HUES6 (cell line): ENCODE results near the gene SPSB1.

ENCODE experiments used
- H3K27ac ChIP-seq: 2 replicates; pipeline ENCODE4 v1.7.0; 2013; ENCODE audit warnings: low read depth, mild to moderate bottlenecking, low read length, inconsistent platforms
- H3K27me3 ChIP-seq: 2 replicates; pipeline ENCODE4 v1.6.1; 2013; ENCODE audit warnings: low read length; ENCODE audit not compliant: control insufficient read depth, insufficient read depth
- H3K36me3 ChIP-seq: 2 replicates; pipeline ENCODE4 v1.6.1; 2013; ENCODE audit warnings: low read length; ENCODE audit not compliant: control insufficient read depth, insufficient read depth
- H3K4me1 ChIP-seq: 2 replicates; pipeline ENCODE4 v1.6.1; 2013; ENCODE audit warnings: low read length; ENCODE audit not compliant: control insufficient read depth, insufficient read depth
- H3K4me3 ChIP-seq: 2 replicates; pipeline ENCODE4 v1.5.1; 2013; ENCODE audit warnings: low read depth, low read length
- H3K9ac ChIP-seq: one replicate; pipeline ENCODE4 v1.6.1; 2013; ENCODE audit warnings: mild to moderate bottlenecking, low read length
- H3K9me3 ChIP-seq: 2 replicates; pipeline ENCODE4 v1.6.1; 2013; ENCODE audit warnings: low read depth, low read length; ENCODE audit not compliant: control insufficient read depth, insufficient read depth

SPSB1 gene

GRCh38 chr1:9281908-9282695, 10.6 kb upstream of the SPSB1 start:
- no peaks in the 10 kb centered on the region for H3K27me3 ChIP-seq

GRCh38 chr1:9282696-9282955, 10.1 kb upstream of the SPSB1 start:
- H3K4me1 ChIP-seq = peaks cover 21% of the 10 kb centered on the region
- H3K9me3 ChIP-seq = peaks cover 2% of the 10 kb centered on the region
- H3K36me3 ChIP-seq = no peaks in the 10 kb centered on the region
- H3K27ac ChIP-seq = no peak overlapping the region
- no peaks in the 10 kb centered on the region for H3K27me3 ChIP-seq
- H3K4me3 ChIP-seq = no peak overlapping the region
- no peak overlapping the region for H3K9ac ChIP-seq

More at GRCh38 chr1:9281908-9282695, 10.6 kb upstream of the SPSB1 start:
- Histone ChIP-seq H3K27ac (no peak overlapping the region), H3K36me3 (no peaks in the 10 kb centered on the region), H3K4me1 (peaks cover 21% of the 10 kb centered on the region), H3K9me3 (peaks cover 2% of the 10 kb centered on the region; the same call in 1 of the 2 replicates), H3K4me3 (no peak overlapping the region), H3K9ac (no peak overlapping the region)

GRCh38 chr1:9284061-9284460, 8.6 kb upstream of the SPSB1 start:
- Histone ChIP-seq H3K36me3 (no peaks in the 10 kb centered on the region), H3K27ac (no peak overlapping the region), H3K4me1 (peaks cover 15% of the 10 kb centered on the region), H3K4me3 (no peak overlapping the region), H3K9ac (no peak overlapping the region), H3K9me3 (peaks cover 11% of the 10 kb centered on the region), H3K27me3 (no peaks in the 10 kb centered on the region)

GRCh38 chr1:9286556-9286955, 6.1 kb upstream of the SPSB1 start:
- Histone ChIP-seq H3K36me3 (no peaks in the 10 kb centered on the region), H3K9me3 (peaks cover 11% of the 10 kb centered on the region), H3K27ac (no peak overlapping the region), H3K4me1 (peaks cover 4% of the 10 kb centered on the region; the same call in 1 of the 2 replicates), H3K4me3 (no peak overlapping the region), H3K9ac (no peak overlapping the region), H3K27me3 (peaks cover 2% of the 10 kb centered on the region)

GRCh38 chr1:9289090-9289534, 3.6 kb upstream of the SPSB1 start:
- H3K4me1 ChIP-seq = peaks cover 13% of the 10 kb centered on the region
- no peak overlapping the region for H3K4me3 ChIP-seq
- H3K36me3 ChIP-seq = no peaks in the 10 kb centered on the region
- H3K9me3 ChIP-seq = peaks cover 11% of the 10 kb centered on the region
- H3K9ac ChIP-seq = no peak overlapping the region
- H3K27me3 ChIP-seq = peaks cover 16% of the 10 kb centered on the region
- no peak overlapping the region for H3K27ac ChIP-seq

- Histone ChIP-seq H3K36me3 (no peaks in the 10 kb centered on the region), H3K4me3 (no peak overlapping the region), H3K9ac (no peak overlapping the region), H3K9me3 (peaks cover 11% of the 10 kb centered on the region), H3K27ac (no peak overlapping the region), H3K4me1 (peaks cover 15% of the 10 kb centered on the region), H3K27me3 (peaks cover 21% of the 10 kb centered on the region)
Measured at GRCh38 chr1:9289711-9290485, 2.8 kb upstream of the SPSB1 start.

- Histone ChIP-seq H3K27ac (no peak overlapping the region), H3K9ac (peak overlapping the region; percentile 38), H3K27me3 (peaks cover 21% of the 10 kb centered on the region), H3K4me1 (peaks cover 25% of the 10 kb centered on the region), H3K36me3 (no peaks in the 10 kb centered on the region), H3K9me3 (peaks cover 9% of the 10 kb centered on the region), H3K4me3 (peak overlapping the region; percentile 64)
Measured at GRCh38 chr1:9291914-9292360, 757 bp upstream of the SPSB1 start.

GRCh38 chr1:9293241-9293532, 493 bp downstream of the SPSB1 start:
- no peak overlapping the region for H3K27ac ChIP-seq
- peak overlapping the region; percentile 68 for H3K4me3 ChIP-seq
- peaks cover 21% of the 10 kb centered on the region for H3K27me3 ChIP-seq

GRCh38 chr1:9293533-9294404, 1.1 kb downstream of the SPSB1 start:
- Histone ChIP-seq H3K27me3 (peaks cover 21% of the 10 kb centered on the region), H3K4me1 (peaks cover 25% of the 10 kb centered on the region), H3K27ac (no peak overlapping the region), H3K9ac (peak overlapping the region; percentile 57), H3K36me3 (no peaks in the 10 kb centered on the region), H3K9me3 (no peaks in the 10 kb centered on the region), H3K4me3 (peak overlapping the region; percentile 68)

More at GRCh38 chr1:9293241-9293532, 493 bp downstream of the SPSB1 start:
- Histone ChIP-seq H3K36me3 (no peaks in the 10 kb centered on the region), H3K4me1 (peaks cover 25% of the 10 kb centered on the region), H3K9me3 (peaks cover 3% of the 10 kb centered on the region; the same call in 1 of the 2 replicates), H3K9ac (no peak overlapping the region)

GRCh38 chr1:9294405-9294773, 1.7 kb downstream of the SPSB1 start:
- no peaks in the 10 kb centered on the region for H3K9me3 ChIP-seq
- no peak overlapping the region for H3K27ac ChIP-seq
- H3K4me1 ChIP-seq = peaks cover 25% of the 10 kb centered on the region
- H3K9ac ChIP-seq = peak overlapping the region; percentile 57
- H3K4me3 ChIP-seq = peak overlapping the region; percentile 68; the same call in 1 of the 2 replicates
- peaks cover 21% of the 10 kb centered on the region for H3K27me3 ChIP-seq
- H3K36me3 ChIP-seq = no peaks in the 10 kb centered on the region
